Kidney (tissue), 22 donors: ENCODE measurements around the gene PPP1R12B. TPM values are rescaled to one million over a fixed set of nuclear protein-coding genes. Genes with fewer than 3 reads are reported as not detected.

ENCODE experiments used
- DNase-seq, 5 donors: peaks; one replicate each; pipeline ENCODE4 v3.0.0-alpha.2; 2013 to 2020
- FAIRE-seq: peaks from 2 replicates; lab custom pipeline; 2012; peaks lifted over from hg19 to GRCh38; lab: Jason Lieb, UNC
- H3K27ac ChIP-seq, 2 donors: one replicate each; pipeline ENCODE4 v1.7.0; 2013; ENCODE audit warnings: low read depth in 2 of 2, low read length in 2 of 2, inconsistent platforms in 1 of 2
- H3K27me3 ChIP-seq: one replicate; pipeline ENCODE4 v1.7.1; 2013; ENCODE audit warnings: low read length, inconsistent platforms; ENCODE audit not compliant: control insufficient read depth, insufficient read depth
- H3K36me3 ChIP-seq, 3 donors: one replicate each; pipeline versions ENCODE4 v1.7.0 to v1.7.1; 2013; ENCODE audit warnings: low read length in 3 of 3, control low read depth in 1 of 3, inconsistent platforms in 1 of 3; ENCODE audit not compliant: insufficient read depth in 3 of 3, control insufficient read depth in 2 of 3
- H3K4me1 ChIP-seq, 3 donors: one replicate each; pipeline versions ENCODE4 v1.7.0 to v1.7.1; 2013; ENCODE audit warnings: low read length in 3 of 3, inconsistent platforms in 1 of 3, low read depth in 1 of 3; ENCODE audit not compliant: control insufficient read depth in 2 of 3, insufficient read depth in 2 of 3
- H3K4me3 ChIP-seq, 3 donors: one replicate each; pipeline versions ENCODE4 v1.7.0 to v1.8.1; 2013; ENCODE audit warnings: low read length in 3 of 3, control low read depth in 1 of 3, inconsistent platforms in 1 of 3
- H3K9ac ChIP-seq, 3 donors: one replicate each; pipeline versions ENCODE4 v1.7.0 to v1.7.1; 2013; ENCODE audit warnings: low read length in 3 of 3, control low read depth in 1 of 3, inconsistent platforms in 1 of 3
- H3K9me3 ChIP-seq, 3 donors: one replicate each; pipeline versions ENCODE4 v1.7.0 to v1.7.1; 2013; ENCODE audit warnings: low read length in 3 of 3, control low read depth in 1 of 3, inconsistent platforms in 1 of 3; ENCODE audit not compliant: control insufficient read depth in 2 of 3, insufficient read depth in 1 of 3
- CTCF ChIP-seq: IDR thresholded peaks from 3 replicates; pipeline ENCODE4 v1.5.1; 2012; ENCODE audit warnings: mild to moderate bottlenecking, moderate library complexity, borderline replicate concordance; ENCODE audit not compliant: insufficient read depth; ENCODE audit errors: extremely low read depth
- intact Hi-C: fragments of 100-400 bp; cut with DNase I; formaldehyde crosslinking; loops from one replicate; pipeline ENCODE4 v1.11.1; 2022
- long read RNA-seq, 10 donors: library from polyadenylated mRNA in 1 of 10; unstranded in 1 of 10; transcript quantifications; one replicate each; pipeline ENCODE4 v2.0.0 and lab custom pipeline, GENCODE V29; 2021 to 2026
- polyA plus RNA-seq: library from polyadenylated mRNA; stranded (reverse); fragments of 350-450 nt; fragmentation: Illumina TruSeq; extraction: RNeasy Lipid Tissue Mini Kit (QIAGEN cat#74804); gene quantifications from one replicate; pipeline ENCODE4 v1.2.3, GENCODE V29; 2014; ENCODE audit warnings: low read depth, low replicate concordance; ENCODE audit not compliant: insufficient read depth
- total RNA-seq: library from RNA; stranded (reverse); fragmentation: NEBNext Ultra II Directional; extraction: Animal tissue kit (Norgen Biotek cat#: 25700); gene quantifications from one replicate; pipeline ENCODE4 v1.2.1, GENCODE V29; 2021
- donor health status: control.
- donor health status: control.
- donor health status: control.
- donor health status: control.
- donor health status: control.
- donor health status: DM: yes; HTN: yes; CAD: no.
- donor health status: Normal renal cell carcinoma (clear cell type).

PPP1R12B gene, protein sequence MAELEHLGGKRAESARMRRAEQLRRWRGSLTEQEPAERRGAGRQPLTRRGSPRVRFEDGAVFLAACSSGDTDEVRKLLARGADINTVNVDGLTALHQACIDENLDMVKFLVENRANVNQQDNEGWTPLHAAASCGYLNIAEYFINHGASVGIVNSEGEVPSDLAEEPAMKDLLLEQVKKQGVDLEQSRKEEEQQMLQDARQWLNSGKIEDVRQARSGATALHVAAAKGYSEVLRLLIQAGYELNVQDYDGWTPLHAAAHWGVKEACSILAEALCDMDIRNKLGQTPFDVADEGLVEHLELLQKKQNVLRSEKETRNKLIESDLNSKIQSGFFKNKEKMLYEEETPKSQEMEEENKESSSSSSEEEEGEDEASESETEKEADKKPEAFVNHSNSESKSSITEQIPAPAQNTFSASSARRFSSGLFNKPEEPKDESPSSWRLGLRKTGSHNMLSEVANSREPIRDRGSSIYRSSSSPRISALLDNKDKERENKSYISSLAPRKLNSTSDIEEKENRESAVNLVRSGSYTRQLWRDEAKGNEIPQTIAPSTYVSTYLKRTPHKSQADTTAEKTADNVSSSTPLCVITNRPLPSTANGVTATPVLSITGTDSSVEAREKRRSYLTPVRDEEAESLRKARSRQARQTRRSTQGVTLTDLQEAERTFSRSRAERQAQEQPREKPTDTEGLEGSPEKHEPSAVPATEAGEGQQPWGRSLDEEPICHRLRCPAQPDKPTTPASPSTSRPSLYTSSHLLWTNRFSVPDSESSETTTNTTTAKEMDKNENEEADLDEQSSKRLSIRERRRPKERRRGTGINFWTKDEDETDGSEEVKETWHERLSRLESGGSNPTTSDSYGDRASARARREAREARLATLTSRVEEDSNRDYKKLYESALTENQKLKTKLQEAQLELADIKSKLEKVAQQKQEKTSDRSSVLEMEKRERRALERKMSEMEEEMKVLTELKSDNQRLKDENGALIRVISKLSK
- 40.0 TPM for total RNA-seq
- 5.7 TPM for polyA plus RNA-seq
- long read RNA-seq, donor 1, partial matches to known transcripts = 40 of 41 reads
- long read RNA-seq, donor 1, other reads (novel, unspliced or antisense) = 0 of 41 reads
- long read RNA-seq, donor 2, partial matches to known transcripts = 13 of 14 reads
- long read RNA-seq, donor 2, other reads (novel, unspliced or antisense) = 0 of 14 reads
- long read RNA-seq, donor 3, partial matches to known transcripts = 0 of 2 reads
- long read RNA-seq, donor 3, other reads (novel, unspliced or antisense) = 0 of 2 reads
- long read RNA-seq, donor 4 = 0 reads
- long read RNA-seq, donor 5 = 0 reads
- long read RNA-seq, donor 6 = 0 reads
- long read RNA-seq, donor 7, partial matches to known transcripts = 1 of 15 reads
- long read RNA-seq, donor 7, other reads (novel, unspliced or antisense) = 13 of 15 reads
- long read RNA-seq, donor 8, partial matches to known transcripts = 6 of 6 reads
- long read RNA-seq, donor 8, other reads (novel, unspliced or antisense) = 0 of 6 reads
- long read RNA-seq, donor 9, partial matches to known transcripts = 43 of 43 reads
- long read RNA-seq, donor 9, other reads (novel, unspliced or antisense) = 0 of 43 reads
- long read RNA-seq, donor 10, partial matches to known transcripts = 49 of 49 reads
- long read RNA-seq, donor 10, other reads (novel, unspliced or antisense) = 0 of 49 reads

DNA sequence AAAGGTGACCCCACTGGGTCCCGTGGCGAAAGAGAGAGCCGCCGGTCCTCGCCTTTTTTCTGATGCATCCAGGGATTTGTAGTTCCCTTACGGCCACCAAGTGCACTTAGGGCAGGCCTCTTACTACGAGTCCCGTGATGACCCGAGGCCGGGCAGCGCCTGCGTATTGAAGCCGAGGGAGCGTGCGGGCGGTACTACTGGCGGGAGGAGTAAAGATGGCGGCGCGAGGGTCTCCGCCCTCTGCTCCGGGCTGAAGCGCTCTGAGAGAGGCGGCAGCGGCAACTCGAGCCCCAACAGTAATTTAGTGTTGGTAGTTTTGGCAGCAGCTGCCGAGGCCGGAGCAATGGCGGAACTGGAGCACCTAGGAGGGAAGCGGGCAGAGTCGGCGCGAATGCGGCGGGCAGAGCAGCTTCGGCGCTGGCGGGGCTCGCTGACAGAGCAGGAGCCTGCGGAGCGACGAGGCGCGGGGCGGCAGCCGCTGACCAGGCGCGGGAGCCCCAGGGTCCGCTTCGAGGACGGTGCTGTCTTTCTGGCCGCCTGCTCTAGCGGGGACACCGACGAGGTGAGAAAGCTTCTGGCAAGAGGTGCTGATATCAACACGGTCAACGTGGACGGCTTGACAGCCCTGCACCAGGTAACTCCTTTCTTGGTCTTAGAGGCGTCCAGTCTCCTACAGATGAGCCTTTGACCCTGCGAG is at the start of gene PPP1R12B:
TSS of gene PPP1R12B (plus strand) at position 191 of the 697 bp plus-strand sequence. CDS start at position 344, 153 bp downstream.
- H3K4me3 ChIP-seq = peak within 1 kb of the TSS; percentile 79 to 88 (median 82)
- H3K4me1 ChIP-seq = peaks cover 0 to 2% (median 0%) of the 10 kb centered on the region in 3 donors
- H3K9ac ChIP-seq = peak within 1 kb of the TSS; percentile 73 to 97 (median 90)
- H3K36me3 ChIP-seq = no peaks in the 10 kb centered on the region
- no peak for TF ChIP-seq CTCF
- H3K9me3 ChIP-seq = no peaks in the 10 kb centered on the region
- no peaks in the 10 kb centered on the region for H3K27me3 ChIP-seq
- H3K27ac ChIP-seq = peak within 1 kb of the TSS; percentile 89 to 90
- peak; percentile 98 to 100 (median 99) for DNase-seq
- intact Hi-C loops = no loop called here
- peak; percentile 96 for FAIRE-seq

- no peaks in the 10 kb centered on the region for H3K9me3 ChIP-seq
- H3K4me1 ChIP-seq = no peaks in the 10 kb centered on the region
- DNase-seq (no peak), FAIRE-seq (no peak)
- intact Hi-C loops = no loop called here
- H3K36me3 ChIP-seq = no peaks in the 10 kb centered on the region
- no peak overlapping the region for H3K4me3 ChIP-seq
- H3K27me3 ChIP-seq = no peaks in the 10 kb centered on the region
- TF ChIP-seq CTCF = no peak
- no peak overlapping the region for H3K27ac ChIP-seq
- H3K9ac ChIP-seq = no peak overlapping the region
These were observed 46.3 kb upstream of the PPP1R12B start for GRCh38 chr1:202302166-202302565.

- no peak for TF ChIP-seq CTCF
- FAIRE-seq = no peak
These were observed 44.1 kb upstream of the PPP1R12B start for GRCh38 chr1:202304375-202304774.

More at GRCh38 chr1:202304375-202304774, 44.1 kb upstream of the PPP1R12B start:
- H3K4me3 ChIP-seq = no peak overlapping the region
- H3K36me3 ChIP-seq = no peaks in the 10 kb centered on the region
- H3K9me3 ChIP-seq = no peaks in the 10 kb centered on the region
- no peak for DNase-seq
- no peak overlapping the region for H3K27ac ChIP-seq
- no peaks in the 10 kb centered on the region for H3K4me1 ChIP-seq
- no peaks in the 10 kb centered on the region for H3K27me3 ChIP-seq
- no peak overlapping the region for H3K9ac ChIP-seq
- intact Hi-C loops = no loop called here
